K562 (cell line): ENCODE data around the gene RGS7. TPM values are rescaled to one million over a fixed set of nuclear protein-coding genes. Genes with fewer than 3 reads are reported as not detected.

Experiments
- ARID2 ChIP-seq: fragments of 450-650 bp; IDR thresholded peaks from 2 replicates; pipeline ENCODE4 v1.6.1; 2017; ENCODE audit warnings: antibody characterized with exemption, mild to moderate bottlenecking
- IFI16 ChIP-seq: fragments of 250-450 bp; sonication (Bioruptor Pico); IDR thresholded peaks from 2 replicates; pipeline ENCODE4 v2.1.2; 2022; ENCODE audit warnings: mild to moderate bottlenecking, inconsistent platforms
- ZNF212 ChIP-seq: fragments of 450-650 bp; formaldehyde crosslinking; IDR thresholded peaks from 2 replicates; pipeline ENCODE4 v1.4.0; 2020; ENCODE audit warnings: mild to moderate bottlenecking
- ZNF717 ChIP-seq: fragments of 250-450 bp; sonication (Bioruptor Pico); IDR thresholded peaks from 2 replicates; pipeline ENCODE4 v1.5.0; 2021
- polyA plus RNA-seq, 8 experiments: library from polyadenylated mRNA; depleted of rRNA in 4 of 8; stranded (reverse) in 5 of 8; unstranded in 3 of 8; fragments of >200 nt; fragmentation: Nextera tagmentation in 2 of 8; fragmentation: Illumina TruSeq in 1 of 8; extraction: Ambion mirVana in 2 of 8; extraction: Trizol in 1 of 8; gene quantifications; 2 replicates each; pipeline versions ENCODE4 v1.2.1 to v1.2.3, GENCODE V29; 2011 to 2014; ENCODE audit warnings: inconsistent platforms in 1 of 8, missing spikeins in 1 of 8
- total RNA-seq, 7 experiments: library from RNA; depleted of rRNA in 6 of 7; stranded (reverse); fragments of >200 nt in 6 of 7; fragmentation: Illumina TruSeq in 2 of 7; extraction: Trizol in 2 of 7; gene quantifications; 2 replicates each; pipeline versions ENCODE4 v1.2.1 to v1.2.3, GENCODE V29; 2011 to 2021; ENCODE audit warnings: low replicate concordance in 1 of 7
- TF ChIP-seq, protein P1 (sequence below), 3 experiments: fragments of 200-800 bp in 1 of 3; sonication (Bioruptor generic) in 1 of 3; sonication (generic) in 1 of 3; formaldehyde crosslinking in 1 of 3; IDR thresholded peaks; 2 replicates each; pipeline versions ENCODE4 v1.6.1 to v1.8.0; 2016 to 2022; ENCODE audit warnings: mild to moderate bottlenecking in 2 of 3, missing compliant biosample characterization in 2 of 3, missing genetic modification characterization in 2 of 3, missing genetic modification reagents in 1 of 3
- TF ChIP-seq, protein P2 (sequence below): fragments of 450-650 bp; formaldehyde crosslinking; IDR thresholded peaks from 2 replicates; pipeline ENCODE4 v1.4.0; 2022; ENCODE audit warnings: missing genetic modification characterization
- TF ChIP-seq, protein P3 (sequence below): sonication (generic); formaldehyde crosslinking; IDR thresholded peaks from 2 replicates; pipeline ENCODE4 v1.8.1; 2023; ENCODE audit warnings: mild to moderate bottlenecking, missing genetic modification reagents
- TF ChIP-seq, protein P4 (sequence below): fragments of 450-650 bp; IDR thresholded peaks from 2 replicates; pipeline ENCODE4 v1.6.1; 2016

RGS7 gene
- total and polyA plus RNA-seq, 9 of the 15 experiments (the other 6 are each of a cell fraction or from before 2014, with no cell fraction given), result not detected

DNA sequence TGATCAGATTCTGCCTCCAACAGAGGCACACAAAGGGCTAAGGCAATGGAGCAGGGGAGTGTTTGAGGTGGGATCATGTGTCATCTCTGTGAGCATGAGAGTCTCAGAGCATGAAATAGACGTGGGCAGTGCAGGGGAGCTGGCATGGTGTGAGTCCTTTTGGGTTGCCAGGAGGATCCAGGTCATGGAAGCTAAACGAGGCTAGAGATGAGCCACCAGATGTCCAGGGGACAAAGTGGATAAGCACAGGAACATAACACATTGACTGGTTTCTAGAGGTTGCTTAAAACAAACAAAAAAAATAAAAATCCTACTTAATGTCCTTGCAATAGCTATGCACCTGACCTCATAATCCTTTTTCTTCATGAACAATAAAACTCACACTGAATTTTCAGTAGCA lies 490.3 kb downstream of the RGS7 start (continued):
- TF ChIP-seq, protein P1, sequence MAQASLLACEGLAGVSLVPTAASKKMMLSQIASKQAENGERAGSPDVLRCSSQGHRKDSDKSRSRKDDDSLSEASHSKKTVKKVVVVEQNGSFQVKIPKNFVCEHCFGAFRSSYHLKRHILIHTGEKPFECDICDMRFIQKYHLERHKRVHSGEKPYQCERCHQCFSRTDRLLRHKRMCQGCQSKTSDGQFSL (CRISPR knock-in tag; IDR thresholded peaks at IDR 0.05), result no peak
- TF ChIP-seq, protein P1 (tag; IDR thresholded peaks at IDR 0.05), result no peak
- TF ChIP-seq, protein P2, sequence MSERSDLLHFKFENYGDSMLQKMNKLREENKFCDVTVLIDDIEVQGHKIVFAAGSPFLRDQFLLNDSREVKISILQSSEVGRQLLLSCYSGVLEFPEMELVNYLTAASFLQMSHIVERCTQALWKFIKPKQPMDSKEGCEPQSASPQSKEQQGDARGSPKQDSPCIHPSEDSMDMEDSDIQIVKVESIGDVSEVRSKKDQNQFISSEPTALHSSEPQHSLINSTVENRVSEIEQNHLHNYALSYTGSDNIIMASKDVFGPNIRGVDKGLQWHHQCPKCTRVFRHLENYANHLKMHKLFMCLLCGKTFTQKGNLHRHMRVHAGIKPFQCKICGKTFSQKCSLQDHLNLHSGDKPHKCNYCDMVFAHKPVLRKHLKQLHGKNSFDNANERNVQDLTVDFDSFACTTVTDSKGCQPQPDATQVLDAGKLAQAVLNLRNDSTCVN (CRISPR knock-in tag), result no peak
- no peak for TF ChIP-seq ZNF212 (CRISPR knock-in tag)
- TF ChIP-seq ARID2, result no peak
- no peak for TF ChIP-seq ZNF717 (CRISPR knock-in tag)
- TF ChIP-seq, protein P3, sequence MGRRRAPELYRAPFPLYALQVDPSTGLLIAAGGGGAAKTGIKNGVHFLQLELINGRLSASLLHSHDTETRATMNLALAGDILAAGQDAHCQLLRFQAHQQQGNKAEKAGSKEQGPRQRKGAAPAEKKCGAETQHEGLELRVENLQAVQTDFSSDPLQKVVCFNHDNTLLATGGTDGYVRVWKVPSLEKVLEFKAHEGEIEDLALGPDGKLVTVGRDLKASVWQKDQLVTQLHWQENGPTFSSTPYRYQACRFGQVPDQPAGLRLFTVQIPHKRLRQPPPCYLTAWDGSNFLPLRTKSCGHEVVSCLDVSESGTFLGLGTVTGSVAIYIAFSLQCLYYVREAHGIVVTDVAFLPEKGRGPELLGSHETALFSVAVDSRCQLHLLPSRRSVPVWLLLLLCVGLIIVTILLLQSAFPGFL, result no peak
- TF ChIP-seq, protein P4, sequence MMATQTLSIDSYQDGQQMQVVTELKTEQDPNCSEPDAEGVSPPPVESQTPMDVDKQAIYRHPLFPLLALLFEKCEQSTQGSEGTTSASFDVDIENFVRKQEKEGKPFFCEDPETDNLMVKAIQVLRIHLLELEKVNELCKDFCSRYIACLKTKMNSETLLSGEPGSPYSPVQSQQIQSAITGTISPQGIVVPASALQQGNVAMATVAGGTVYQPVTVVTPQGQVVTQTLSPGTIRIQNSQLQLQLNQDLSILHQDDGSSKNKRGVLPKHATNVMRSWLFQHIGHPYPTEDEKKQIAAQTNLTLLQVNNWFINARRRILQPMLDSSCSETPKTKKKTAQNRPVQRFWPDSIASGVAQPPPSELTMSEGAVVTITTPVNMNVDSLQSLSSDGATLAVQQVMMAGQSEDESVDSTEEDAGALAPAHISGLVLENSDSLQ, result no peak
- TF ChIP-seq IFI16 (CRISPR knock-in tag), result no peak
- TF ChIP-seq, all 486 proteins: peak for 0
